ENCODE measurements around the gene FKBP1A.

The FKBP1A gene

DNA sequence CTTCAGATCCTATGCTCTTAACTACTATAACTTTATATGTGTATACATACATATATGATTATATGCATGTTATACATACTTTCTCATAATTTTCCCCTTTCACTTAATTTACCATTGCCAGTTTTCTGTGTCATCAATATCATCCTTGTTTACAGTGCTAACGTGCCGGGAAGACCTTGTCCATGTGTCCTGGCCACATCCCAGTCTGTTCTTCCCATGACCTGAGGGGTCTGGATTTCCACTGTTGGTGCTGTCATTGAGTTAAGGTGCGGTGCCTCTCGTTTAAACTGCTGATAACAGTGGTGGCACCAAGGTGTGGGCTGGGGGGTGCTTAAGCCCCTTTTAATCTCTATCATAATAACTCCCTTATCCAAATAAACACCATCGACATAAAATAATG, 55.4 kb downstream of the FKBP1A start:
- no peak for TF ChIP-seq SPI1 (IDR thresholded peaks at IDR 0.05; ENCODE audit: borderline replicate concordance, low read depth)
- TF ChIP-seq POLR2AphosphoS5 (IDR thresholded peaks at IDR 0.05; ENCODE audit: low read depth) = no peak
- TF ChIP-seq, protein P1, sequence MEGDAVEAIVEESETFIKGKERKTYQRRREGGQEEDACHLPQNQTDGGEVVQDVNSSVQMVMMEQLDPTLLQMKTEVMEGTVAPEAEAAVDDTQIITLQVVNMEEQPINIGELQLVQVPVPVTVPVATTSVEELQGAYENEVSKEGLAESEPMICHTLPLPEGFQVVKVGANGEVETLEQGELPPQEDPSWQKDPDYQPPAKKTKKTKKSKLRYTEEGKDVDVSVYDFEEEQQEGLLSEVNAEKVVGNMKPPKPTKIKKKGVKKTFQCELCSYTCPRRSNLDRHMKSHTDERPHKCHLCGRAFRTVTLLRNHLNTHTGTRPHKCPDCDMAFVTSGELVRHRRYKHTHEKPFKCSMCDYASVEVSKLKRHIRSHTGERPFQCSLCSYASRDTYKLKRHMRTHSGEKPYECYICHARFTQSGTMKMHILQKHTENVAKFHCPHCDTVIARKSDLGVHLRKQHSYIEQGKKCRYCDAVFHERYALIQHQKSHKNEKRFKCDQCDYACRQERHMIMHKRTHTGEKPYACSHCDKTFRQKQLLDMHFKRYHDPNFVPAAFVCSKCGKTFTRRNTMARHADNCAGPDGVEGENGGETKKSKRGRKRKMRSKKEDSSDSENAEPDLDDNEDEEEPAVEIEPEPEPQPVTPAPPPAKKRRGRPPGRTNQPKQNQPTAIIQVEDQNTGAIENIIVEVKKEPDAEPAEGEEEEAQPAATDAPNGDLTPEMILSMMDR (IDR thresholded peaks at IDR 0.05; ENCODE audit: insufficient read depth, low read length) = no peak
- TF ChIP-seq, protein P2, sequence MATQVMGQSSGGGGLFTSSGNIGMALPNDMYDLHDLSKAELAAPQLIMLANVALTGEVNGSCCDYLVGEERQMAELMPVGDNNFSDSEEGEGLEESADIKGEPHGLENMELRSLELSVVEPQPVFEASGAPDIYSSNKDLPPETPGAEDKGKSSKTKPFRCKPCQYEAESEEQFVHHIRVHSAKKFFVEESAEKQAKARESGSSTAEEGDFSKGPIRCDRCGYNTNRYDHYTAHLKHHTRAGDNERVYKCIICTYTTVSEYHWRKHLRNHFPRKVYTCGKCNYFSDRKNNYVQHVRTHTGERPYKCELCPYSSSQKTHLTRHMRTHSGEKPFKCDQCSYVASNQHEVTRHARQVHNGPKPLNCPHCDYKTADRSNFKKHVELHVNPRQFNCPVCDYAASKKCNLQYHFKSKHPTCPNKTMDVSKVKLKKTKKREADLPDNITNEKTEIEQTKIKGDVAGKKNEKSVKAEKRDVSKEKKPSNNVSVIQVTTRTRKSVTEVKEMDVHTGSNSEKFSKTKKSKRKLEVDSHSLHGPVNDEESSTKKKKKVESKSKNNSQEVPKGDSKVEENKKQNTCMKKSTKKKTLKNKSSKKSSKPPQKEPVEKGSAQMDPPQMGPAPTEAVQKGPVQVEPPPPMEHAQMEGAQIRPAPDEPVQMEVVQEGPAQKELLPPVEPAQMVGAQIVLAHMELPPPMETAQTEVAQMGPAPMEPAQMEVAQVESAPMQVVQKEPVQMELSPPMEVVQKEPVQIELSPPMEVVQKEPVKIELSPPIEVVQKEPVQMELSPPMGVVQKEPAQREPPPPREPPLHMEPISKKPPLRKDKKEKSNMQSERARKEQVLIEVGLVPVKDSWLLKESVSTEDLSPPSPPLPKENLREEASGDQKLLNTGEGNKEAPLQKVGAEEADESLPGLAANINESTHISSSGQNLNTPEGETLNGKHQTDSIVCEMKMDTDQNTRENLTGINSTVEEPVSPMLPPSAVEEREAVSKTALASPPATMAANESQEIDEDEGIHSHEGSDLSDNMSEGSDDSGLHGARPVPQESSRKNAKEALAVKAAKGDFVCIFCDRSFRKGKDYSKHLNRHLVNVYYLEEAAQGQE (IDR thresholded peaks at IDR 0.05; ENCODE audit: insufficient replicate concordance, low read depth) = no peak
- no peak for TF ChIP-seq GABPA (IDR thresholded peaks at IDR 0.05; ENCODE audit: low read depth)
- no peak for DNase-seq (ENCODE audit: low read depth in 1 of 2, low spot score in 1 of 2)
- no peak overlapping the region for H3K27ac ChIP-seq (replicated peaks)

DNA sequence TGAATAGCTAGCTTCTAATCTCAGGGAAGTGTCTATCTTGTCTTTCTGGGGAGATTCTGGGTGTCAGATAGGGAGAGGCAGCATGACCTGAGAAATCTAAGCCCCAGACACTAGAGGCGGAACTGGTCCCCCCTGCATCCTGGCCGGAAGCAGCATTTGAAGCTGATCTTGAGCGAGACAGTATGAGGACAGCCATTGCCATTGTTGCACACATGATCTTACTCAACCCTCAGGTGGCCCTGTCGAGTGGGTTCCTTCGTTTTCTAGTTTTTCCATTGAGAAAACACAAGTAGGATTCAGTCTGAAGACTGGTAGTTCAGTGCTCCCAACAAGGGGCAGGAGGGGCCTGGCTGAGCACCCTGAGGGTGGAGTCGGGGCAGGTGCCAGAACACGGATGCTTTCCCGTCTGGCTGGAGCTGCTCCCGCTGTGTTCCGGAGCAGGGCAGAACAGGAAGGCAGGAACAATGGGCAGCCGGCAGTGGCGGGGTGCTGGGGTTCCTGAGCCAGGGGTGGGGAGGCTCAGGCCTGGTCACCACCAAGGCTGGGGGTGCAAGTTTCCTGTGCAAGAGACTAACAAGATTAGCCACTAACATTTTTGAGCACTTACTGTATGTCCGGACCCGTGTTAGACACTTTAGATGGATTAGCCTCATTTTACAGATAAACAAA, 56.0 kb downstream of the FKBP1A start:
- no peak overlapping the region for H3K4me3 ChIP-seq (replicated peaks; ENCODE audit: insufficient read depth, low read length)
- no peak overlapping the region for H3K27ac ChIP-seq (replicated peaks)
- DNase-seq (ENCODE audit: low read depth in 1 of 2, low spot score in 1 of 2) = no peak
- H3K27me3 ChIP-seq (ENCODE audit: insufficient read depth, poor library complexity, severe bottlenecking) = no peaks in the 10 kb centered on the region
- TF ChIP-seq, protein P1 (IDR thresholded peaks at IDR 0.05; ENCODE audit: insufficient read depth, low read length) = no peak
- TF ChIP-seq, protein P2 (IDR thresholded peaks at IDR 0.05; ENCODE audit: insufficient replicate concordance, low read depth) = no peak
- TF ChIP-seq SPI1 (IDR thresholded peaks at IDR 0.05; ENCODE audit: borderline replicate concordance, low read depth) = no peak
- no peak for TF ChIP-seq POLR2AphosphoS5 (IDR thresholded peaks at IDR 0.05; ENCODE audit: low read depth)
- TF ChIP-seq GABPA (IDR thresholded peaks at IDR 0.05; ENCODE audit: low read depth) = no peak

More for the DNA sequence above, 55.4 kb downstream of the FKBP1A start:
- no peaks in the 10 kb centered on the region for H3K27me3 ChIP-seq (ENCODE audit: insufficient read depth, poor library complexity, severe bottlenecking)
- H3K4me3 ChIP-seq (replicated peaks; ENCODE audit: insufficient read depth, low read length) = no peak overlapping the region

DNA sequence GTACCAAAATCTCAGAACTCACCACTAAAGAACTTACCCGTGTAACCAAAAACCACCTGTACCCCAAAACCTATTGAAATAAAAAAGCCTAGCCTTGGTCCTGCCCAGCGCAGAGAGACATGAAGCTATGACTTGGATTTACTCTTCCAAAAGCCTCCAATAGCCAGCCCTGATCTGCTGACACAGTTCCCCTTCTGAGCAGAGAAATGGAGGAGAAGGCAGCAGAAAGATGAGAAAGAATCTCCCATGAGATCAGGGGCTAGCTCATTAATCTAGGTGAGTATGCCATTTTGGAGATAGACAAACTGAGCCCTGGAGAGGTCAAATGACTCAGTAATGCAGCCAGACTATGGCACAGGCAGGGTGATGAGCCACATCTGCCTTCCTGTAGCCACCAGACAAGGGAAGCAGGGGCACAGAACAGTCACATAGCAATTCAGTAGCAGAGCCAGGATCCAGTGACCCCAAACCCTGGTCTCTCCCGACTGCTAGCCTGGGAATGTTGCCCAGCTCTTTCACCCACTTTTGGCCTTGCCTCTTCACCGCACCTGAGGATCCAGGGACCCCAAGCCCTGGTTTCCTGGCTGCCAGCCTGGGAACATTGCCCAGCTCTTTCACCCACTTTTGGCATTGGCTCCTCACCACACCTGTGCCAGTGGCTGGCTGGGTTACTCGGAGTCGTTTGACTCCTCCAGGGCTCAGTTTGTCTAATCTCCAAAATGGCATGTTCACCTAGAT, 56.7 kb downstream of the FKBP1A start:
- Histone ChIP-seq H3K27me3 (ENCODE audit: insufficient read depth, poor library complexity, severe bottlenecking) (no peaks in the 10 kb centered on the region), H3K4me3 (replicated peaks; ENCODE audit: insufficient read depth, low read length) (no peak overlapping the region), H3K27ac (replicated peaks) (no peak overlapping the region)
- TF ChIP-seq POLR2AphosphoS5 (IDR thresholded peaks at IDR 0.05; ENCODE audit: low read depth) (no peak), SPI1 (IDR thresholded peaks at IDR 0.05; ENCODE audit: borderline replicate concordance, low read depth) (no peak), GABPA (IDR thresholded peaks at IDR 0.05; ENCODE audit: low read depth) (no peak)
- TF ChIP-seq, protein P2 (IDR thresholded peaks at IDR 0.05; ENCODE audit: insufficient replicate concordance, low read depth) = no peak
- TF ChIP-seq, protein P1 (IDR thresholded peaks at IDR 0.05; ENCODE audit: insufficient read depth, low read length) = no peak
- DNase-seq (ENCODE audit: low read depth in 1 of 2, low spot score in 1 of 2) = no peak
